Measurements from ENCODE around the gene MICAL3.

- TF ChIP-seq BHLHE40 (IDR thresholded peaks at IDR 0.05; ENCODE audit: low read length): no peak
- no peak for TF ChIP-seq ZNF274 (IDR thresholded peaks at IDR 0.05; ENCODE audit: borderline replicate concordance, low read depth, low read length)
- no peak for TF ChIP-seq POLR2A (conservative IDR thresholded peaks at IDR 0.05)
- TF ChIP-seq CTCF (IDR thresholded peaks at IDR 0.05 in 2 of 3, conservative IDR thresholded peaks at IDR 0.05 in 1 of 3; ENCODE audit: insufficient read depth in 2 of 3, low read depth in 1 of 3, low read length in 3 of 3): no peak
- TF ChIP-seq C11orf30 (IDR thresholded peaks at IDR 0.05; ENCODE audit: low read depth): no peak
- no peak for TF ChIP-seq TBL1XR1 (IDR thresholded peaks at IDR 0.05; ENCODE audit: low read length in 2 of 2)
Measured at GRCh38 chr22:17942721-17943120, 81.6 kb downstream of the MICAL3 start.

Data from K562 (cell line).